PC-9 (cell line): ENCODE measurements around the gene BMERB1.

Source experiments
- CTCF ChIP-seq: fragments of 200-600 bp; sonication (generic); conservative IDR thresholded peaks from 2 replicates; pipeline ENCODE4 v1.6.1; 2017; ENCODE audit warnings: mixed run types, antibody characterized with exemption, mild to moderate bottlenecking, moderate library complexity
- EZH2 ChIP-seq: fragments of 200-600 bp; sonication (generic); IDR thresholded peaks from 2 replicates; pipeline ENCODE4 v1.8.0; 2017; ENCODE audit warnings: antibody characterized with exemption, low read depth

- TF ChIP-seq EZH2, result no peak
- TF ChIP-seq CTCF, result no peak
Observed at GRCh38 chr16:15604460-15605440, 170.4 kb downstream of the BMERB1 start.
